Measurements from ENCODE around the gene GRAMD4. TPM values are rescaled to one million over a fixed set of nuclear protein-coding genes. Genes with fewer than 3 reads are reported as not detected.

GRAMD4 gene
- total RNA-seq, 2 experiments from 2014 or later = 50.4 to 52.0 TPM

DNA sequence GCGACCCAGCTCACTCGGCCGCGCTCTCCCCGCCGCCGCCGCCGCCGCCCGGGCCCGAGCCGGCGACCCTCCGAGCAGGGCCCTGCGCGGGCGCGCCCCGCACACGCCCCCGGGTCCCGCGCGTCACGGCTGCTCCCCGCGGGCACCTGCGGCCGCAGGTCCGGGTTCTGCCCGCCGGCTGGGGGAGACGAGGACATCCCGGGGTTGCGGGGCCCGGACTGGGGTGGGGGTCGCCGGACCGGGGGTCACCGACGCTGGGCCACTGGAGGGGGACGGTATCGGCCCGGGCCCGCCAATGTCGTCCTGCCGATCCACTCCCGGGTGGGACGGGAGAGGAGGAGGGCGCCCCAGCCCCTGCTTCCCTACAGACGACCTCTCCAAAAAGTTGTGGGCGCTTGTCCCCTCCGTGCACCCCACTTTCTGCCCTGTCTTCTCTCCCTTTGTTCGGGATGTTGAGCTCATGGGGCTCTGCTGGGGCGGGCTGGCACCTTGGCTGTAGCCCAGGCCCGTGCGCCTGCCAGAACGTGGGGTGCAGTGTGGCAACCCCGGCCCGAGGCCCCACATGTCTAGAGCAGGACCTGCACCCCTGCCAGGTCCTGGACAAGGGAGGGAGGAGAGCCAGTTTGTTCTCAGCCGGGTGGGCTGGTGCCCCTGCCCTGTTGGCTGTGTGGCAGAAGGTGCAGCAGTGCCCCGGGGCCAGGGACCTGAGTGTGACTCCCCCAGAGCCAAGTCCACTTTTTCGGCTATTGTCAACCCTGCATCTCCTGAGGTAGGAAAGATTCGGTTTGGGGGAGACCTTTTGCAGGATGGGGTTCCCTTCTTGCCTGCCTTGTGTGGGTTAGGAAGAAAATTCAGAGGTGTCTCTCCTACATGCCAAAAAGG, 42.6 kb upstream of the GRAMD4 start:
- CTCF ChIA-PET = no interaction called here
- H3K4me3 Mint-ChIP-seq = peak overlapping the region; percentile 86
- H3K27ac Mint-ChIP-seq = peak overlapping the region; percentile 75
- H3K36me3 Mint-ChIP-seq = peaks cover 2% of the 10 kb centered on the region
- H3K9me3 Mint-ChIP-seq = peaks cover 2% of the 10 kb centered on the region
- H3K4me1 Mint-ChIP-seq (ENCODE audit: low read depth) = peaks cover 18% of the 10 kb centered on the region
- no peak for DNase-seq
- POLR2A ChIA-PET = no interaction called here
- H3K27me3 Mint-ChIP-seq = no peaks in the 10 kb centered on the region
- intact Hi-C loops (cut with micrococcal nuclease) = loop anchor here (5.0 kb wide), 1 partner anchor 35 kb away; no protein-coding TSS in a partner anchor

DNA sequence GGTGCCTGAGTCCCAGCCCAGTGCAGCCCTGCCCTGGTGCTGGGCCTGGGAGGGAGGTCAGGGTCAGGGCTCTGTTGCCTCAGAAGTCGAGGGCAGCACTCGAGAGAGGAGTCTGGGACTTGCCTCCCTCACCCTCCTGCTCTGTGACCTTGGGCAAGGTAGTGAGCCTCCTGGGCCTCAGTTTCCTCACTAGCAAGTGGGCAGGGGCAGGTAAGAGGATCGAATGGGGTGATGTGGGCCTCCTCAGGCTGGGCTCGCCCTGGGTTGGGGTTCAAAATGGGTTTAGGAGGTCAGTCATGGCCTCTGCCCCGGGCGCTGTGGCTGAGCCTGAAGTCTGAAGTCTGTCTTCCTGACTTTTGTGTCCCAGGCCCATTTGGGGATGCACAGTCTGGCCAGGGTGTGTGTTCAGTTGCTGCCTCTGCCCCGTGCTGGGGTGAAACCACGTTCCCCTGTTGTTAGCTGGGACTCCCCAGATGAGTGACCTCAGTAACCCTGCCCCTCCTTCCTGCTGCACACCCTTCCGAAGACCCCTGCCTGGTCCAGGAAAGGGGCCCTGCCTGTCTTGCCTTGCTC, 41.8 kb upstream of the GRAMD4 start:
- Mint-ChIP-seq H3K4me1 (ENCODE audit: low read depth) (peaks cover 18% of the 10 kb centered on the region), H3K9me3 (peaks cover 2% of the 10 kb centered on the region), H3K4me3 (peak overlapping the region; percentile 86), H3K27ac (no peak overlapping the region), H3K27me3 (no peaks in the 10 kb centered on the region), H3K36me3 (peaks cover 2% of the 10 kb centered on the region)
- ChIA-PET CTCF (no interaction called here), POLR2A (no interaction called here)
- no peak for DNase-seq
- intact Hi-C loops (cut with micrococcal nuclease) = loop anchor here (5.0 kb wide), 1 partner anchor 34 kb away; no protein-coding TSS in a partner anchor

DNA sequence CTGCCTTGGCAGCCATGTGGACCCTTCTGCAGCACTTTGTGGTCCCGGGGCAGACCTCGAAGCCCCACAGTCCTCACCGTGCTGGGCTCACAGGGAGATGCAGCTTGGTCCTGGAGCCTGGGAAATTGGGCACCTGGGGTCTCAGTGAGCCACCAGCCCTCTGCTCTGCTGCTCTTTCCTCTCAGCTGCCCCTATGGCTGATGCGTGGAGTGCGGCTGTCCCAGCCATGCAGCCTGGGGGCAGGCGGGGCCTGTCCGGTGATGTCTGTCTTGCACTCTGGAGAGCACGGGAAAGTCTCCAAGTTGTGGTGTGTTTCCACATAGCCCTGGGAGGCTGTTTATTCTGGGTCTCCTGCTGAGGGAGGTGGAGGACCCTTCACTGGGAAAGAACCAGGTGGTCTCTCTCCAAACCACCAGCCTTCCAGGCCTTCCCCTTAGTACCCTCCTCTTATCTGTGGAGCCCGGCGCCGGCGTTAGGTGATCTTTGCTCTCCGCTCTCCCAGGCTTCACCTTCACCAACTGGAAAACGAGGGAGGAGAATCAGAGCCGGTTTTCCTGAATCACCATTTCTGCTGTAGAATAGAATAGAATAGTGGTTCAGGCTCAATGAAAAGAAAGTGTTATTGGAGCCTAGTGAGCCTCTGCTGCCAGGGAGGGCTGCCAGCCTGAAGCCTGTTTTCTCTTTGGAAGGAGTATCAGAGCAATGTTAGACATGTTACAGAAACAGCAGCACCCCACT, 41.2 kb upstream of the GRAMD4 start:
- no peak overlapping the region for H3K27ac Mint-ChIP-seq
- no peaks in the 10 kb centered on the region for H3K9me3 Mint-ChIP-seq
- peak overlapping the region; percentile 86 for H3K4me3 Mint-ChIP-seq
- intact Hi-C loops (cut with micrococcal nuclease) = loop anchor here (5.0 kb wide), 1 partner anchor 33 kb away; no protein-coding TSS in a partner anchor
- CTCF ChIA-PET = no interaction called here
- H3K4me1 Mint-ChIP-seq (ENCODE audit: low read depth) = peaks cover 18% of the 10 kb centered on the region
- H3K27me3 Mint-ChIP-seq = no peaks in the 10 kb centered on the region
- H3K36me3 Mint-ChIP-seq = peaks cover 2% of the 10 kb centered on the region
- DNase-seq = no peak
- POLR2A ChIA-PET = no interaction called here

- H3K4me1 Mint-ChIP-seq (ENCODE audit: low read depth) = peaks cover 18% of the 10 kb centered on the region
- intact Hi-C loops (cut with micrococcal nuclease) = loop anchor here (5.0 kb wide), 1 partner anchor 32 kb away; no protein-coding TSS in a partner anchor
- H3K27ac Mint-ChIP-seq = no peak overlapping the region
- H3K36me3 Mint-ChIP-seq = peaks cover 2% of the 10 kb centered on the region
- no peak overlapping the region for H3K4me3 Mint-ChIP-seq
- H3K27me3 Mint-ChIP-seq = no peaks in the 10 kb centered on the region
- CTCF ChIA-PET = no interaction called here
- H3K9me3 Mint-ChIP-seq = no peaks in the 10 kb centered on the region
- POLR2A ChIA-PET = no interaction called here
- no peak for DNase-seq
These were observed 40.3 kb upstream of the GRAMD4 start for GRCh38 chr22:46579751-46580449.

GRCh38 chr22:46580940-46581537, 39.1 kb upstream of the GRAMD4 start:
- H3K4me3 Mint-ChIP-seq = no peak overlapping the region
- ChIA-PET POLR2A (no interaction called here), CTCF (no interaction called here)
- H3K27me3 Mint-ChIP-seq = no peaks in the 10 kb centered on the region
- H3K27ac Mint-ChIP-seq = no peak overlapping the region
- no peak for DNase-seq
- intact Hi-C loops (cut with micrococcal nuclease) = no loop called here
- peaks cover 2% of the 10 kb centered on the region for H3K36me3 Mint-ChIP-seq
- no peaks in the 10 kb centered on the region for H3K9me3 Mint-ChIP-seq
- H3K4me1 Mint-ChIP-seq (ENCODE audit: low read depth) = peaks cover 13% of the 10 kb centered on the region

DNA sequence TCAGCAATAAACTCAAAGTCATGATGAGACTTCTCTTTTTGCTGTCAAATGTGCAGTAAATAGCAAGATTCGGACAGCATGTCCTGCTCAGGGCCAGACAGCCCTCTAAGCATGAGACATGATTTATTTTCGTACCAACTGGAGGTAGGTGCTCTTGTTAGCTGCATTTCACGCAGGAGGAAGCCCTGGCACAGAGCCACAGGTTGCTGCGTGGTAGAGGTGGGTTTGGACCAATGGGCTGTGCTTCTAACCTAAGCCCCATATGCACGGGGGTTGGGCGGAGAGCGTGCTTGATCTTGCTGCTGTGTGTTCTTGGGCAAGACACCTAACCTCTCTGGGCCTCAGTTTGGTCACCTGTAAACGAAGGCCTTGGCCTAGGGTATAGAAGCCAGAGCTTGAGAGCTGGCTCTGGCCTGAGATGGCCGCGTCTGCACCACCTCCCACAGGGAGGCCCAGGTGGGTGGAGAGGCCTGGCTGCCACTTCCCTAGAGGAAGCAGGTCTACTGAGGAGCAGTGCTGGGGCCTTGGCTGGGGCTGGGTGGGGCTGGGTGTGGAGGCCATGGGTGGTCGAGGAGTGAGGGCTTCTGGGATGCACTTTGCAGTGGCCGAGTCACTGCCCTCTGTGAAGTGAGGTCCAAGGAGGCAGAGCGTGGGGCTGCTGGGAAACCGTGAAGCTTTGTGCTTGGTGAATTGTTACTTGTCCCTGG, 38.5 kb upstream of the GRAMD4 start:
- Mint-ChIP-seq H3K27ac (no peak overlapping the region), H3K4me1 (ENCODE audit: low read depth) (peaks cover 14% of the 10 kb centered on the region), H3K4me3 (no peak overlapping the region), H3K27me3 (no peaks in the 10 kb centered on the region), H3K36me3 (peaks cover 2% of the 10 kb centered on the region), H3K9me3 (no peaks in the 10 kb centered on the region)
- no peak for DNase-seq
- ChIA-PET CTCF (no interaction called here), POLR2A (no interaction called here)
- intact Hi-C loops (cut with micrococcal nuclease) = no loop called here

DNA sequence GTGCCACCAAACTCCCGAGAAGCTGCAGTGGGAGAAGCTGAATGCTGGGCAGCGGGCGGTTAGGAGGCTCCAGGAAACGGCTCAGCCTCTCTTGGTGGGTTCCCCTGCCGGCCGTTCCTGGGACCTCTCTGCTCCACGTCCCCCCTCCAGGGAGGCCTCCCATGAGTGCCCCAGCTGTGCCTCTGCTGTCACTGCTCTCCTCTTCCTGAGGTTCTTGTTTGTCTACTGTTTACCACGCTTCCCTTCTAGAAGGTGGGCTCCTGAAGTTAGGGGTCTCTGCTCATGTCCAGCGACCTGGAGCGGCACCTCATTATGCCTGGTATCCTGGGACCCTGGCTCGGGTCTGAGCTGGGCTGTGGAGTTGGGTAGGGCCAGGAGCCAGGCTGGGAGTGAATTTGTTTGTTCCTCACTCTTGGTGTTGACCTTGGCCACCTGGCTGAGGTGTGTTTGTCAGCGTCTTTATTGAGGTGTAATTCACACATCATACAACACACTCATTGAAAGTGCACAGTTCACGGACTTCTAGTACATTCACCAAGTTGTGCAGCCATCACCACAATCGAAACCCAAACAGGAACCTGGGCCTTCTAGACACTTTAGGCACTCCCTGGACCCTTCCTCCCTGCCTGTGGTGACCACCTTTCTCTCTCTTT, 37.8 kb upstream of the GRAMD4 start:
- DNase-seq = no peak
- no peaks in the 10 kb centered on the region for H3K9me3 Mint-ChIP-seq
- peaks cover 2% of the 10 kb centered on the region for H3K36me3 Mint-ChIP-seq
- POLR2A ChIA-PET = no interaction called here
- no peak overlapping the region for H3K4me3 Mint-ChIP-seq
- CTCF ChIA-PET = no interaction called here
- no peaks in the 10 kb centered on the region for H3K27me3 Mint-ChIP-seq
- peaks cover 21% of the 10 kb centered on the region for H3K4me1 Mint-ChIP-seq (ENCODE audit: low read depth)
- intact Hi-C loops (cut with micrococcal nuclease) = no loop called here
- no peak overlapping the region for H3K27ac Mint-ChIP-seq

DNA sequence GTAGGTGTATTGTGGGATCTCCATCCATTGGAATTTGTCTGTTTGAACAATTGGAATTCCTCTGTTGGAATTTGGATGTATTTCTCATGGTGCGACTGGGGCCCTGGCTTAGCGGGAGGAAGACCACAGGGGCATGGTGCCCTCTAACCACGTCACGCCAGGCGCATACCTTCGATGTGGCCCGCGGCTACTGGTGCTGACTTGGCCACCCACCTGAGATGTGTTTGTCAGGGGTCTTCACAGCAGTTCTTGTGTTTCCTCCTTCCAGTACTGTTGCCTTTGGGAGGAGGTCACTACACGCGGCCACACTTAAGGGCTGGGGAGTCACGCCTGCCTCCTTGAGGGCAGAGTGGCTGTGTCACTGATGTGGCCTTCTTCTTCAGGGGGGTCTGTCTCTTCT, 36.6 kb upstream of the GRAMD4 start:
- Mint-ChIP-seq H3K36me3 (no peaks in the 10 kb centered on the region), H3K27me3 (no peaks in the 10 kb centered on the region), H3K4me1 (ENCODE audit: low read depth) (peaks cover 23% of the 10 kb centered on the region), H3K27ac (no peak overlapping the region), H3K4me3 (no peak overlapping the region), H3K9me3 (no peaks in the 10 kb centered on the region)
- intact Hi-C loops (cut with micrococcal nuclease) = no loop called here
- no peak for DNase-seq
- ChIA-PET CTCF (no interaction called here), POLR2A (no interaction called here)

GRCh38 chr22:46584081-46584921, 35.9 kb upstream of the GRAMD4 start:
- Mint-ChIP-seq H3K9me3 (no peaks in the 10 kb centered on the region), H3K36me3 (no peaks in the 10 kb centered on the region), H3K4me1 (ENCODE audit: low read depth) (peaks cover 16% of the 10 kb centered on the region), H3K27me3 (no peaks in the 10 kb centered on the region), H3K4me3 (no peak overlapping the region), H3K27ac (no peak overlapping the region)
- intact Hi-C loops (cut with micrococcal nuclease) = no loop called here
- DNase-seq = no peak
- POLR2A ChIA-PET = no interaction called here
- CTCF ChIA-PET = interaction anchor here (0.6 kb wide), 1 partner anchor 21 kb away, joined by 3 read pairs; no protein-coding TSS in a partner anchor

DNA sequence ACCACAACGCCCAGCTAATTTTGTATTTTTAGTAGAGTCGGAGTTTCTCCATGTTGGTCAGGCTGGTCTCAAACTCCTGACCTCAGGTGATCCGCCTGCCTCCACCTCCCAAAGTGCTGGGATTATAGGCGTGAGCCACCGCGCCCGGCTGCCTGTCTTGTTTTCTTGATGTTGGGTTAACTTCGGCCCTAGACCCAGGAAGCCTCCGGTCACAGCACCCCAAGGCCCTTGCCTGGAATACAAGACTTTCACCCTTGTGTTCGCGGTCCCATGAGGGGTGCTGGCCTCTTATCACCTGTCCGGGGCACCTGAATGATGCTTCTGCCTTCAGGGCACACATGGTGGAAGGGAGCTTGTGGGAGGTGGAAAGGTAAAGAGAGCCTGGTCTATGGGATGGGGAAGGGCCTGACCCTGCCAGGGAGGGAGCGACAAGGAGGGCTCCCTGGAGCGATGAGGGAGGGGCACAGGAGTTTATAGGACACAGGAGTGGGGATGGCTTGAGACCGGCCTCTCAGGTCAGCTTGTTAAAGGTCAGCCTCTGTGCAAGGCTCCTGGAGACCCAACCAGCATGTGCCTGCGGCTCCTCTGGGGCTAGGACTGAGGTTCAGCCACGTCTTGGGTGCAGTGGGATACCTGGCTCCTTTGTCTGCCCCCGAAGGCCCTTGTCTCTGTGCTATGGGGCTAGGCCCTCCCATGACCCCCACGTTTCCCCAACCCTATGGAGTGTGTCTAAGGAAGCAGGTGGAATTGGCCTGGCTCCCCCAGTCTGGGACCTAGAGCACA, 34.7 kb upstream of the GRAMD4 start:
- POLR2A ChIA-PET = no interaction called here
- Mint-ChIP-seq H3K27me3 (no peaks in the 10 kb centered on the region), H3K9me3 (no peaks in the 10 kb centered on the region), H3K4me3 (no peak overlapping the region), H3K27ac (no peak overlapping the region), H3K36me3 (no peaks in the 10 kb centered on the region), H3K4me1 (ENCODE audit: low read depth) (peaks cover 16% of the 10 kb centered on the region)
- CTCF ChIA-PET = no interaction called here
- DNase-seq = no peak
- intact Hi-C loops (cut with micrococcal nuclease) = no loop called here

All from activated CD4-positive, alpha-beta memory T cell treated with anti-CD3 and anti-CD28 coated beads for 36 hours (primary cell).